ENCODE data around the gene CD99.

CD99 gene

DNA sequence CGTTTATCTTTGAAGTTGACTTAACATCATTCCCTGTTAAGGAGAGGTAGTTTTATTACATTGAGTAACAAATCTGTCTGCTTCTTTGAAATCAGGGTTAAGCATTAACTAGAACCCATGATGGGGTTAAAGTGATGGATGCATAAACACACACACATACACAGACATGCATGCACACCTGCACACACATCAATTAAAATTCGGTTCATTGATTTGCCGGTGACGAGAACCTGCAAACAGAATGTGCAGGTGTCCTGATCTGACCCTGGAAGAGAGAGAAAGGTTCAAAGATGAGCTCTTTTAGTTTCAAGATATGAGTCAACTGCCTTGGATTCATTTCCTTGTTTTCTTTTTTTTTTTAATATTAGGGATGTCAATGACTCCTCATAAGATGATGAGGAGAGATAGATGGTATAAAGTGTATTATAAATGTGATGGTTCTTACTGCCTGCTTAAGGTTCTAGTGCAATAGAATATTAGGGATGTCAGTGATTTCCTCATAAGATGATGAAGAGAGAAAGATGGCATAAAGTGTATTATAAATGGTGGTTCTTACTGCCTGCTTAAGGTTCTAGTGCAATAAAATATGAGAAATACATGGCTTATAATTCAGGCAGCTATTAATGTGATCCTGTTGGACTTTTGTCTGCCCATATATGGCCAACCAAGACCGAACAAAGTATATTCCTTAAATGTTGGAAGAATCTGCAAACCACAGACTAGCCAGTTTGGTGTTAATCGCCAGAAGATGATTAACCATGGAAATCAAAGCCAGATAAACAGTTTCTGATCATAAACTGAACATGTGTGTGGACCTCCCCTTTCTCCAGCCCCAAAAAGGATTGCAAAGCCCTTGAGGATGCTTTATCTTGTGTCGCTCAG is 14.1 kb upstream of the CD99 start:
- DNase-seq, result no peak

- DNase-seq, result no peak
These were observed 13.3 kb upstream of the CD99 start for GRCh38 chrX:2677764-2678163.

- no peak for DNase-seq
These were observed 12.5 kb upstream of the CD99 start for GRCh38 chrX:2678583-2678982.

- DNase-seq, result no peak
These were observed 11.3 kb upstream of the CD99 start for GRCh38 chrX:2679534-2680485.

- DNase-seq, result no peak
These were observed 10.4 kb upstream of the CD99 start for GRCh38 chrX:2680486-2681348.

DNA sequence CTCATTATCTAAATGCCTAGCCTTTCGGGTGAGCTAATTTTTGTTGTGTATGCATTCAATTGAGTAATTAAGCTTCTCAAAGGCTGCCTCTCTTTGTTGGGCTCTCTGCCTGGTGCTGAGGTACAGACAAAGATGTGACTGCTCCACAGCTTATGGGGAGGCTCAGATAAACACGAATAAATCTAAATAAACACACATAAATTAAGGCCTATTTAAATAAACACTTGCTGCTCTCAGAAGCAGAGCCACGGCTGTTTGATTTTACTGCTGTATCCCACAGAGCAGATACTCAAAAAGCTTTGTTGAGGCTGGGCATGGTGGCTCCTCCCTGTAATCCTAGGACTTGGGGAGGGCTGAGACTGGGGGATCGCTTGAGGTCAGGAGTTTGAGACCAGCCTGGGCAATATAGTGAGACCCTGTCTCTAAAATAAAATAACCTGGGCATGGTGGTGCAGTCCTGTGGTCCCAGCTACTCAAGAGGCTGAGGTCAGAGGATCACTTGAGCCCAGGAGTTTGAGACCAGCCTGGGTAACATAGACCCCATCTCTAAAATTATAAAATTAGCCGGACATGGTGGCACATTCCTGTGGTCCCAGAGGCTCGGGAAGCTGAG is 8.4 kb upstream of the CD99 start:
- no peak for DNase-seq

DNA sequence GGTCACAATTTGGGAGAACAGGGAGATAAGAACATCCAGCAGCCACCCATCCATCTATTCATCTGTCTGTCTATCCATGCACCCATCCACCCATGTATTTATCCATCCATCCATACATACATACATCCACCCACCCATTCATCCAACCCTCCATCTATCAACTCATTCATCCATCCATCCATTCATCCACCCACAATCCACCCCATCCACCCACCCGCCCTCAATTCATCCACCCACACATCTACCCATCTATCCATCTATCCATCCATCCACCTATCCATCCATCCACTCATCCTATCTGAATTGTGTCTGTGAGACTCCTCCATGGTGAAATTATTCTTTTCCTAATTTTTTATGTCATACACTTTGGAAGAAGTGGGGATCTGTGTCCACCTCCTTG is 6.8 kb upstream of the CD99 start:
- DNase-seq, result no peak

DNA sequence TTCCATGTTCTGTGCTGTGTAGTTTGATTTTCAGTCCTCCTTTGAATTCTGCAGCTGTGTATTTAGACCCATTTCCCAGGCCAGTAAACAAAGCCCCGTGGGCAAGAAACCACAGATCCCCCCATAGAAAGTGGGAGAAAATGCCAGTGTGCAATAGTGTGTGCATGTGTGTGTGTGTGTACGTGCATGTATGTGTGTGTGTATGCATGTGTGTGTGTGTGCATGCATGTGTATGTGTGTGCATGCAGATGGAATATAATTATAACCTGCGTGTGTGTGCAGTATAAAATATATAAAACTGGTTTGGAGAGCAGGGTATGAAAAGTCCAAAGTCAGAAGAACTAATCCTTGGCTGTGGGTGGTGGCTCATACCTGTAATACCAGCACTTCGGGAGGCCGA is 5.2 kb upstream of the CD99 start:
- no peak for DNase-seq

DNA sequence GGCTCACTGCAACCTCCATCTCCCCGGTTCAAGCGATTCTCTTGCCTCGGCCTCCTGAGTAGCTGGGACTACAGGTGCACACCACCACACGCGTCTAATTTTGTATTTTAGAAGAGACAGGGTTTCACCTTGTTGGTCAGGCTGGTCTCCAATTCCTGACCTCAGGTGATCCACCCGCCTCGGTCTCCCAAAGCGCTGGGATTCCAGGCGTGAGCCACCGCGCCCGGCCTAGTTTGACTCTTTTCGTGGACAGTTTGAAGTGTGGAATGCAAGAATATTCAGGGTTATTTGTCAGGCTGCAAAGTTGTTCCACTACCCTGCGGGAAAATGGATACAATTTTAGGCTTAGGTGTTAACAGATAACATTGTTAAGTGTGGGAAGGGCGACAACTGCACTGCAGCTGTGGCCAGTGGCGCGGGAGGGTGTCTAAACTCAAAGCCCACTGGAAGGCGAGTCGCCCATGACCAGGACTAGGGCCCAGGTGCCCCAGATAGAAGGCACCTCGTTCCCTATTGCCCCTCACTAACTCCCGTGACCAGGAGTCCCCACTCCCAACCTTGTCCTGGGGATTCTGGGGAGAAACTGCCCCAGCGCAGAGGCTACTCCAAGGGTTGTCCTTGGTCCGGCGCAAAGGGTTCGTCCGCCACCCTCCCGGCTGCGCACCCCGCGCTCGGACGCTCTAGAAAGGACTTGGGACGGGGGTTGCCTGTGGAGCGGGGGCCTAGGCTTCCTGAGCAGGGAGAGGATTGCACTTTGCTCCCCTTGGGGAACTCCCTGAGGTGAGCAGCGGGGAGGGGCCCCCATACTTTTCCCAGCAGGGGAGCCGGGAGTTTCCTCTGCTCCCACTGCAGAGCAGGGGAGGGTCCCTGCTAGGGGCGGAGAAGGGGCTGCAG is 1.1 kb upstream of the CD99 start:
- DNase-seq, result no peak

DNA sequence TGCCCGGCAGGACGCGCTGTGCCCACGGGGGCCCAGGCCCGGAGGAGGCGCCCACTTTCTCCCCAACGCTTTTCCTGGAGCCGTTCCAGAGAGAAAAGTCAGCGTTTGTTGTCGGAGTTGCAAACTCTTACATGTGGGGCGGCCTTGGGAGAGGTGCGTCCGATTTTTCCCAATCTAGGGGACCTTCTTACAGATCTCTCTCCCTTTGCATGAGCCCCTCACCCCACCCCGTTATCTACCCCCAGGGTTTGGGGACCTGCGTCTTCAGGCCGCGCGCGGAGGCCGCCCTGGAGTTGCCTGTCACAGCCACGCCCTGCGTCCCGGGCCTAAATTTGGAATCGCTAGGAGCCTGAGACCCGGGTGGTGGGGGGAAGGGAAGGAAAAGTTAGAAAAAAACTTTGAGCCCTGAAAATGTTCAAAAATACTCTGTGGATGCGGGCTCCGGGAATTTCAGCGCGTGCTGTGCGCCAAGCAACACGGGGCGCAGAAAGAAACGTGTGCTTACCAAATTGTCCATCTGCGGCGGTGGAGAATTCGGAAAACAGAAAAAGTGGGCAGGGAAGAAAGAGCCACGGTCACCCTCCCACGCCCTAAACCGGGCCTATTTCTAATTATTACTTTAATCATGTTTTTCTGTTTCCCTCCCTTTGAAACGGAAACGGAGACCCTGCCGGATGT is 587 bp downstream of the CD99 start:
- no peak for DNase-seq

DNA sequence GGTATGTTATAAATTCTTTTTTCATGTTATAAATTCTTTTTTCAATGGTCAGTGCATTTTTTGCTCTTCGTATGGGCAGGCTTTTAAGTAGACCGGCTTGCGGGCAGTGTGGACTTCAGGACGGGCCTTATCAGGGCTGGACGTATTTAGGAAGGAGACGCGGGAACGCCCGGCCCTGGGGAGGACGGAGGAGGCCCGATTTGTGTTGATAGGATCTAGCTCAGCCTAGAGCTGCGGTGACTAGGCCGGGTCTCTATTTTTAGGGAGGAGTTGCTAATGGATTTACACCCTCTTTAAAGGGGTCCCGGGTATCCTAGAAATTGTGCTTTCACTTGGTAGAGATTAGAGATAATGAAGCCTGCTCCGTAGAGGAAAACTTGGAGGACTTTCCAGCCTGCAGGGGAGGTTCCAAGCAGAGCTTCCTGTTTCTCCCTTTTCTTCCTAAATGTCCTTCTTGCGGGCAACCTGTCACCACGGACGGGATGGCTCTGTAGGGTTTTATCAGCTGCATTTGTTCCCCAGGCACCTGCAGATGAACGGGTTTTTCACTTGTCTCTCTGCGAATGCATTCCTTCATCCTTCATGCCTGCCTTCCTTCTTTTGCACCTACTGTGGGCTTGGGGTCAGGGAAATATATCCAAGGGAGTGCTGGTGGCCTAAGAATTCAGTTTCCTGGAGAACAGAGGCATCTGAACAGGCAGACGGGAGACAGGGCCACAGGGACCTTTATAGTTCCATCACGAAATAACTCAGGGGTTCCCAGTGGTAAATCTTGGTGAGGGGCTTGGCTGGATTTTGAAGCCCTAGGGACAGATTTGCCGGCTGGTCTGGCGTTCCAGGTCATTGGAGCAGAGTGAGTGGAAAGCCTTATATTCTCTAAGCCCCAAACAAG is 1.4 kb downstream of the CD99 start:
- DNase-seq, result no peak

GRCh38 chrX:2693113-2694002 is 2.3 kb downstream of the CD99 start:
- no peak for DNase-seq

DNA sequence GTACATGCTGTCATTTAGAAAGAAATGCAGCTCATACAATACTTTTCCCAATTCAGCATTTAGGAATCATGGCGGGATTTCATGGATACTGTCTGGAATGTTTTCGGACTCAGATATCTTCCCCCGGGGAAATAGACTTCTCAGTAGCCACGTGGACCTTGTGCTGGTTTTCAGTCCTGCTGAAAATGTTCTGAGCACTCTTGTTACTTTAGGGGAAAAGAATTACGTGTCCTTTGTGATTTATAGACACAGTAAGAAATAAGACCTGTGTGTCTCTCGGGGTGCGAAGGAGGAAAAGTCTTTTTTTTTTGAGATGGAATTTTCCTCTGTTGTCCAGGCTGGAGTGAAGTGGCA is 3.8 kb downstream of the CD99 start:
- no peak for DNase-seq

DNA sequence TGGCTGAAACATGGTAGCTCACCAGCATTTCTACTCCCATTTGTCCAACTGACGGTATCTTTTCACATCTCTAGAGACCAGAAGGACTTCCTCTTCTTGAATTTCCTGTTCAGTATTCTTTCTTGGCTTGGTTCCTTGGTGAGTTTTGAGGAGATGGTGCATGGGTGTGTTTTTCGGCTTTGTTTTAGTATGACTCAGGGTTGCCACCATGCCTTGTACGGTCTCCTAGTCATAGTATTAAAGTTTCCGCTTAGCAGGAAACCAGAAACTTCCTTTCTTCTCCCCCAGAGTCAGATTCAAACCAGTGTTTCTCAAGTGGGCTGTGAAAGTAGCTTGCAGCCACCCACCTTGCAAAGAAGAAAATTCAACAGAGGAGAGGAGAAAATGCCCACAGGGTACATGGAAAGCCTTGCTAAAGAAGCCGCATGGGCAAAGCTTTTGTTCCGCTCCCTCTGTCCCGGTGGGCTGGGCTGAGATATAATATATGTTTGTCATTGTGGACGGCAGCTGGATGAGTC is 5.7 kb downstream of the CD99 start:
- DNase-seq, result no peak

DNA sequence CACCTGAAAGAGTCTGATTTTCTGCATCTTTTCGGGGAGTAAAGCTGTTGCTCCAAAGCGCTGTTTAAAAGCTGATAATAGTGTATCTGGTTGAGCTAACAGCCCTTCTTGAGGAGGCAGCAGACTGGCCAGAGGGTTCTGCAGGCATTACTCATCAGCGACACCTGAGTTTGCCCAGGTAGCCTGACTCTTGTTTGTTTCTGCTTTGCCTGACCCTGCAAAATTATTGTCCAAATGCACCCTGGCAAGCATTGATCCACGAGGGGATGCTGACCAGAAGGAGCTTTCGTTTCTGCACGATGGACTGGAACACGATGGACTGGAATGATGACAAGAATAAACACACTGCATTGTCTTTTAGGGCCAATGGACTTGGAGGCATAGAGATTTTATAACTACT is 6.2 kb downstream of the CD99 start:
- no peak for DNase-seq

GRCh38 chrX:2697741-2698299 is 6.7 kb downstream of the CD99 start:
- DNase-seq, result no peak

DNA sequence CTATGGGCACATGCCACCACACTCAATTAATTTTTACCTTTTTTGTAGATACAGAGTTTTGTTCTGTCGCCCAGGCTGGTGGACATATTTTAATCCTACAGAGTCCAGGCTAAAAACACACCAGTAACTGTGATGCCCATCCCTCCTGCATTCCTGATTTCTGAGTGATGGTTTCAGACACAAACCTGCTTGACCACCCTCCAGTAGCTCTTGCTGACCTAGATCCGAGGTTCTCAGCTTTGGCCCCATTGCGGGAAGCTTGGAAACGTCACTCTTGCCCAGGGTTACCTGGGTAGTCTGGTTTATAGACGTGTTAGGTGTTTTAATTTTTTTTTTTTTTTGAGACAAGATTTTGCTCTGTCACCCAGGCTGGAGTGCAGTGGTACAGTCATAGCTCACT is 7.5 kb downstream of the CD99 start:
- DNase-seq, result no peak

DNA sequence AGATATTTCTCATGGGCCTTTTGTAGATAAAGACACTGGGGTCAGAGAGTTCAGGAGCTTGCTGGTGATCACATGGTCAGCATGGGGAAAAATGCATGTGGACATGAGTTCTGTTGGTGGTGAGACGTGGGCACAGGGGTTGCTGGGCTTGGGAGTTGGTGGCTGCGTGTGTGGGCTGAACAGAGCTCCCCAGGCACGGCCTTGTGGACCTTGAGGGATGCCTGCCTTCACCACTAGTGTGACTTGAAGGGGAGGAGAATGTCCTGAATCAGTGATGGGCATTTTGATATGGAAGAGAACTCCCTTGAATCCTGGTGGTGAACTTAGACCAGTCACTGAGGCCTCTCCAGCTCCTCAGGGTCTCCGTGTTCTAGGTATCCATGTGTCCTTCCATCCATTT is 8.9 kb downstream of the CD99 start:
- DNase-seq, result no peak
